NB4 (cell line): ENCODE measurements around the gene ALKAL2.

Experiments
- DNase-seq: peaks from one replicate; pipeline ENCODE4 v3.0.0; 2010; ENCODE audit warnings: low read depth
- H3K4me3 ChIP-seq: one replicate; pipeline ENCODE4 v1.5.1; 2011; ENCODE audit warnings: mild to moderate bottlenecking, low read depth, low read length, moderate library complexity
- MYC ChIP-seq: IDR thresholded peaks from 2 replicates; pipeline ENCODE4 v1.6.1; 2011; ENCODE audit warnings: low read depth, low read length
- POLR2A ChIP-seq: IDR thresholded peaks from 2 replicates; pipeline ENCODE4 v1.6.1; 2011; ENCODE audit warnings: mild to moderate bottlenecking; ENCODE audit not compliant: insufficient read length; ENCODE audit errors: extremely low read depth
- TF ChIP-seq, protein P1 (sequence below): IDR thresholded peaks from 2 replicates; pipeline ENCODE4 v1.6.1; 2011; ENCODE audit warnings: low read depth, low read length
- TF ChIP-seq, protein P2 (sequence below): IDR thresholded peaks from one replicate; pipeline ENCODE4 v1.5.1; 2012; ENCODE audit warnings: low read depth, low read length

ALKAL2 gene

DNA sequence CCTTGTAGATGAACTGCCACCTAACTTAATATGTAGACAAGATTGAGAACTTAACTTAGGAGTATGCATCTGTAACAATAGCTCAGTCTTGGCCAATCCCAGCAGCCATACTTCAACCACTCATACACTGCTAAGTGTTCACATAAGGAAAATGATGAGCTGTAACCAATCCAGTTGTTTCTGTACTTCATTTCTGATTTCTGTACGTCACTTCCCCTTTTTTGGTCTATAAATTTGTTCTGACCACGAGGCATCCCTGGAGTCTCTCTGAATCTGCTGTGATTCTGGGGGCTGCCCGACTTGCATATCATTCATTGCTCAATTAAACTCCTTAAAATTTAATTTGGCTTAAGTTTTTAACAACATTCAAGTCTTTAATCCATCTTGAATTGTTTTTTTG, 30.5 kb downstream of the ALKAL2 start:
- TF ChIP-seq, protein P1, sequence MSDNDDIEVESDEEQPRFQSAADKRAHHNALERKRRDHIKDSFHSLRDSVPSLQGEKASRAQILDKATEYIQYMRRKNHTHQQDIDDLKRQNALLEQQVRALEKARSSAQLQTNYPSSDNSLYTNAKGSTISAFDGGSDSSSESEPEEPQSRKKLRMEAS = no peak
- TF ChIP-seq, protein P2, sequence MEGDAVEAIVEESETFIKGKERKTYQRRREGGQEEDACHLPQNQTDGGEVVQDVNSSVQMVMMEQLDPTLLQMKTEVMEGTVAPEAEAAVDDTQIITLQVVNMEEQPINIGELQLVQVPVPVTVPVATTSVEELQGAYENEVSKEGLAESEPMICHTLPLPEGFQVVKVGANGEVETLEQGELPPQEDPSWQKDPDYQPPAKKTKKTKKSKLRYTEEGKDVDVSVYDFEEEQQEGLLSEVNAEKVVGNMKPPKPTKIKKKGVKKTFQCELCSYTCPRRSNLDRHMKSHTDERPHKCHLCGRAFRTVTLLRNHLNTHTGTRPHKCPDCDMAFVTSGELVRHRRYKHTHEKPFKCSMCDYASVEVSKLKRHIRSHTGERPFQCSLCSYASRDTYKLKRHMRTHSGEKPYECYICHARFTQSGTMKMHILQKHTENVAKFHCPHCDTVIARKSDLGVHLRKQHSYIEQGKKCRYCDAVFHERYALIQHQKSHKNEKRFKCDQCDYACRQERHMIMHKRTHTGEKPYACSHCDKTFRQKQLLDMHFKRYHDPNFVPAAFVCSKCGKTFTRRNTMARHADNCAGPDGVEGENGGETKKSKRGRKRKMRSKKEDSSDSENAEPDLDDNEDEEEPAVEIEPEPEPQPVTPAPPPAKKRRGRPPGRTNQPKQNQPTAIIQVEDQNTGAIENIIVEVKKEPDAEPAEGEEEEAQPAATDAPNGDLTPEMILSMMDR = no peak
- TF ChIP-seq POLR2A = no peak
- TF ChIP-seq MYC = no peak
- DNase-seq = peak; percentile 39
- no peak overlapping the region for H3K4me3 ChIP-seq

DNA sequence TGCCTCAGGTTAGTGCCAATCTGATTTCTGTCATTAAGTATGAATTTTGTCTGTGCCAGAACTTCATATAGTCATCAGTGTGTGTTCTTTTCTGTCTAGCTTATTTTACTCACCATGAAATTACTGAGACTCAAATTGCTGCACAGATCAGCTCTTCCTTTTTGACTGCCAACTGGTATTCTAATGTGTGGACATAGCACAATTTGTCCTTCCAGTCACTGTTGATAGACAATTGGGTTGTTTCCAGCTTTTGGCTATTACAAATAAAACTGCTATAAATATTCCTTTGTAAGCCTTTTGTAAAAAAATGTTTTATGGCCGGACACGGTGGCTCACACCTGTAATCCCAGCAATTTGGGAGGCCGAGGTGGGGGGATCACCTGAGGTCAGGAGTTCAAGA, 31.8 kb downstream of the ALKAL2 start:
- H3K4me3 ChIP-seq = no peak overlapping the region
- DNase-seq = no peak
- TF ChIP-seq MYC (no peak), POLR2A (no peak)
- TF ChIP-seq, protein P1 = no peak
- TF ChIP-seq, protein P2 = no peak

DNA sequence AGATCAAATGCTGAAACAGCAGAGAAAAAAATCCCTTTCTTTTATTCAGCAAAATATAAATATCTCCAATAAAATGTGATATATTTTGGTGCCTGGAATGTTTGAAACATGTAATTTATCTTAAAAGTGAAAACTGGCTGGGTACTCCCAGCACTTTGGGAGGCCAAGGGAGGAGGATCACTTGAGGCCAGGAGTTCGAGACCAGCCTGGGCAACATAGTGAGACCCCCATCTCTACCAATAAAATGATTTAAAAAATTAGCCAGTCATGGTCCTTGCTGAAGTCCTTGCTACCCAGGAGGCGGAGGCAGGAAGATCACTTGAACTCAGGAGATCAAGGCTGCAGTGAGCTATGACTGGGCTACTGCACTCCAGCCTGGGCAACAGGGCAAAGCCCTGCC, 32.7 kb downstream of the ALKAL2 start:
- TF ChIP-seq, protein P1 = no peak
- TF ChIP-seq MYC (no peak), POLR2A (no peak)
- TF ChIP-seq, protein P2 = no peak
- no peak overlapping the region for H3K4me3 ChIP-seq

DNA sequence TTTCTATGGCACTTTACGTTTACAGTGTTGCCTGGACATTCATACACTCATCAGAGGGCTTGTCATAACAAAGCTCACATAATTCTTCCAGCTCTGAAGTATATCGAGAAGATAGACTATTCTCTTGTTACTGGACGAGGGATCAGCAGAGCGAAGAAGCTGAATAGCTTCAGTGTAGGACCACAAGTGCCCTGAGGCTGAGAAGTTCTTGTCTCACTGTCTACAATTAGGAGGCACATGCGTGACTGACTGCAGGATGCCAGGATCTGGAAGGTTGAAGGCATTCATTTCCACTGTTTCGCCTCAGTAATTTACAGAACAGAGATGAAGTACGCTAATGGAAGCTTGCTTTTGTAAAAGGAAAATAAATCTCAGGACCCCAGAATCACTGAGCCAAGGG, 33.6 kb downstream of the ALKAL2 start:
- no peak overlapping the region for H3K4me3 ChIP-seq
- no peak for DNase-seq
- no peak for TF ChIP-seq POLR2A
- TF ChIP-seq, protein P1 = no peak
- no peak for TF ChIP-seq MYC
- TF ChIP-seq, protein P2 = no peak

More for the DNA sequence above, 32.7 kb downstream of the ALKAL2 start:
- DNase-seq = no peak

DNA sequence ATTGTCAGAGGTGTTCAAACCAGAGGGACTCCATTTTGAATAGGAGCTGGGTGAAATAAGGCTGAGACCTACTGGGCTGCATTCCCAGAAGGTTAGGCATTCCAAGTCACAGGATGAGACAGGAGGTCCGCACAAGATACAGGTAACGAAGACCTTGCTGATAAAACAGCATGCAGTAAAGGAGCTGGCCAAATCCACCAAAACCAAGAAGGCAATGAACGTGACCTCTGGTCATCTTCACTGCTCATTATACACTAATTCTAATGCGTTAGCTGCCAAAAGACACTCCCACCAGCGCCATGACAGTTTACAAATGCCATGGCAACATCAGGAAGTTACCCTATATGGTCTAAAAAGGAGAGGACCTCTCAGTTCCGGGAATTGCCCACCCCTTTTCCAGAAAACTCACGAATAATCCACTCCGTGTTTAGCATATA, 34.7 kb downstream of the ALKAL2 start:
- no peak overlapping the region for H3K4me3 ChIP-seq
- no peak for DNase-seq
- TF ChIP-seq, protein P1 = no peak
- TF ChIP-seq, protein P2 = no peak
- TF ChIP-seq POLR2A (no peak), MYC (no peak)
